Karpas-422 (cell line): ENCODE results near the gene LRRC8C. TPM values are rescaled to one million over a fixed set of nuclear protein-coding genes. Genes with fewer than 3 reads are reported as not detected.

Experiments used
- DNase-seq: peaks from one replicate; pipeline ENCODE4 v3.0.0-alpha.2; 2015
- H2AFZ ChIP-seq: fragments of 200-600 bp; sonication (generic); 2 replicates; pipeline ENCODE4 v1.6.1; 2014; ENCODE audit warnings: antibody characterized with exemption, low read length, mixed read lengths
- H3K27ac ChIP-seq: fragments of 200-600 bp; sonication (generic); 2 replicates; pipeline ENCODE4 v1.5.1; 2014; ENCODE audit warnings: mild to moderate bottlenecking, low read length, moderate library complexity
- H3K27me3 ChIP-seq: fragments of 200-600 bp; sonication (generic); 2 replicates; pipeline ENCODE4 v1.6.1; 2014; ENCODE audit warnings: low read length, mixed read lengths
- H3K36me3 ChIP-seq: fragments of 200-600 bp; sonication (generic); 2 replicates; pipeline ENCODE4 v1.6.1; 2014; ENCODE audit warnings: low read length, mixed read lengths; ENCODE audit not compliant: insufficient read depth
- H3K4me1 ChIP-seq: fragments of 200-600 bp; sonication (generic); 2 replicates; pipeline ENCODE4 v1.6.1; 2014; ENCODE audit warnings: mild to moderate bottlenecking, low read length, mixed read lengths
- H3K4me2 ChIP-seq: fragments of 200-600 bp; sonication (generic); 2 replicates; pipeline ENCODE4 v1.6.1; 2014; ENCODE audit warnings: low read length, low read depth, mild to moderate bottlenecking; ENCODE audit not compliant: poor library complexity, severe bottlenecking
- H3K4me3 ChIP-seq: fragments of 200-600 bp; sonication (generic); 2 replicates; pipeline ENCODE4 v1.5.1; 2014; ENCODE audit warnings: mild to moderate bottlenecking, antibody characterized with exemption, low read length, mixed read lengths
- H3K79me2 ChIP-seq: fragments of 200-600 bp; sonication (generic); 2 replicates; pipeline ENCODE4 v1.6.1; 2014; ENCODE audit warnings: mild to moderate bottlenecking, low read length, mixed read lengths
- H3K9ac ChIP-seq: fragments of 200-600 bp; sonication (generic); 2 replicates; pipeline ENCODE4 v1.6.0; 2014; ENCODE audit warnings: low read length
- H3K9me2 ChIP-seq: fragments of 200-600 bp; sonication (generic), shearing (Covaris generic); replicated peaks from 2 replicates; pipeline ENCODE4 v1.6.0; 2014; ENCODE audit warnings: mild to moderate bottlenecking, low read length, moderate library complexity; ENCODE audit not compliant: insufficient read depth
- H3K9me3 ChIP-seq: fragments of 300-700, 200-600 bp; sonication (generic); 2 replicates; pipeline ENCODE4 v1.6.1; 2014; ENCODE audit warnings: low read length, mixed read lengths
- H4K20me1 ChIP-seq: fragments of 200-600 bp; sonication (generic); 2 replicates; pipeline ENCODE4 v1.6.1; 2014; ENCODE audit warnings: mild to moderate bottlenecking, antibody characterized with exemption, low read length, low read depth; ENCODE audit not compliant: insufficient read depth
- total RNA-seq: library from RNA; depleted of rRNA; stranded (reverse); fragments of >200 nt; shearing (Covaris generic); gene quantifications from 2 replicates; pipeline ENCODE4 v1.2.3, GENCODE V29; 2014; ENCODE audit warnings: low replicate concordance

Gene LRRC8C
- total RNA-seq, 1 experiment from 2014 or later = 8.3 TPM

- H3K27ac ChIP-seq = no peak overlapping the region
- H4K20me1 ChIP-seq = no peaks in the 10 kb centered on the region
- no peaks in the 10 kb centered on the region for H3K36me3 ChIP-seq
- no peaks in the 10 kb centered on the region for H3K9me2 ChIP-seq
- no peaks in the 10 kb centered on the region for H3K9me3 ChIP-seq
- H3K4me2 ChIP-seq = no peak overlapping the region
- H3K4me3 ChIP-seq = no peak overlapping the region
- H3K9ac ChIP-seq = no peak overlapping the region
- H2AFZ ChIP-seq = no peak overlapping the region
- DNase-seq = no peak
- no peaks in the 10 kb centered on the region for H3K4me1 ChIP-seq
- no peaks in the 10 kb centered on the region for H3K27me3 ChIP-seq
- H3K79me2 ChIP-seq = no peaks in the 10 kb centered on the region
Observed at GRCh38 chr1:89732643-89733222, 99.8 kb downstream of the LRRC8C start.

GRCh38 chr1:89733748-89734147 lies 100.8 kb downstream of the LRRC8C start:
- no peak overlapping the region for H3K4me2 ChIP-seq
- no peak overlapping the region for H2AFZ ChIP-seq
- no peaks in the 10 kb centered on the region for H3K79me2 ChIP-seq
- no peaks in the 10 kb centered on the region for H3K27me3 ChIP-seq
- H3K36me3 ChIP-seq = no peaks in the 10 kb centered on the region
- no peak overlapping the region for H3K27ac ChIP-seq
- H3K9me2 ChIP-seq = no peaks in the 10 kb centered on the region
- no peaks in the 10 kb centered on the region for H3K4me1 ChIP-seq
- no peak overlapping the region for H3K9ac ChIP-seq
- DNase-seq = no peak
- H4K20me1 ChIP-seq = no peaks in the 10 kb centered on the region
- no peak overlapping the region for H3K4me3 ChIP-seq
- H3K9me3 ChIP-seq = no peaks in the 10 kb centered on the region

- Histone ChIP-seq H3K9me3 (no peaks in the 10 kb centered on the region), H3K4me3 (no peak overlapping the region), H3K36me3 (no peaks in the 10 kb centered on the region), H4K20me1 (no peaks in the 10 kb centered on the region), H3K27ac (no peak overlapping the region), H3K27me3 (no peaks in the 10 kb centered on the region), H3K9ac (no peak overlapping the region), H3K4me2 (no peak overlapping the region), H3K9me2 (no peaks in the 10 kb centered on the region), H3K4me1 (no peaks in the 10 kb centered on the region), H3K79me2 (no peaks in the 10 kb centered on the region), H2AFZ (no peak overlapping the region)
- no peak for DNase-seq
Observed at GRCh38 chr1:89734442-89734841, 101.5 kb downstream of the LRRC8C start.

GRCh38 chr1:89735479-89735878 lies 102.6 kb downstream of the LRRC8C start:
- Histone ChIP-seq H3K36me3 (no peaks in the 10 kb centered on the region), H3K9me2 (no peaks in the 10 kb centered on the region)

GRCh38 chr1:89736937-89737733 lies 104.2 kb downstream of the LRRC8C start:
- Histone ChIP-seq H3K27me3 (no peaks in the 10 kb centered on the region), H3K4me1 (no peaks in the 10 kb centered on the region), H3K4me2 (no peak overlapping the region), H4K20me1 (no peaks in the 10 kb centered on the region), H3K27ac (no peak overlapping the region), H3K79me2 (no peaks in the 10 kb centered on the region), H2AFZ (no peak overlapping the region), H3K4me3 (no peak overlapping the region), H3K9ac (no peak overlapping the region), H3K9me3 (no peaks in the 10 kb centered on the region), H3K36me3 (no peaks in the 10 kb centered on the region), H3K9me2 (no peaks in the 10 kb centered on the region)
- DNase-seq = no peak

More at GRCh38 chr1:89735479-89735878, 102.6 kb downstream of the LRRC8C start:
- no peaks in the 10 kb centered on the region for H3K9me3 ChIP-seq
- H3K79me2 ChIP-seq = no peaks in the 10 kb centered on the region
- H4K20me1 ChIP-seq = no peaks in the 10 kb centered on the region
- no peak overlapping the region for H3K4me3 ChIP-seq
- H3K27me3 ChIP-seq = no peaks in the 10 kb centered on the region
- no peak overlapping the region for H3K4me2 ChIP-seq
- H3K4me1 ChIP-seq = no peaks in the 10 kb centered on the region
- no peak overlapping the region for H2AFZ ChIP-seq
- H3K9ac ChIP-seq = no peak overlapping the region
- H3K27ac ChIP-seq = no peak overlapping the region
- DNase-seq = no peak

- H2AFZ ChIP-seq = no peak overlapping the region
- DNase-seq = no peak
- H3K9ac ChIP-seq = no peak overlapping the region
- H4K20me1 ChIP-seq = no peaks in the 10 kb centered on the region
- no peaks in the 10 kb centered on the region for H3K79me2 ChIP-seq
- H3K4me3 ChIP-seq = no peak overlapping the region
- no peak overlapping the region for H3K4me2 ChIP-seq
- H3K4me1 ChIP-seq = no peaks in the 10 kb centered on the region
- H3K27me3 ChIP-seq = no peaks in the 10 kb centered on the region
- H3K36me3 ChIP-seq = no peaks in the 10 kb centered on the region
- no peaks in the 10 kb centered on the region for H3K9me3 ChIP-seq
- no peaks in the 10 kb centered on the region for H3K9me2 ChIP-seq
- H3K27ac ChIP-seq = no peak overlapping the region
Observed at GRCh38 chr1:89737985-89738510, 105.1 kb downstream of the LRRC8C start.

GRCh38 chr1:89739013-89739843 lies 106.3 kb downstream of the LRRC8C start:
- H3K79me2 ChIP-seq = no peaks in the 10 kb centered on the region
- no peak overlapping the region for H3K9ac ChIP-seq
- H3K27me3 ChIP-seq = no peaks in the 10 kb centered on the region
- DNase-seq = no peak
- no peaks in the 10 kb centered on the region for H3K9me2 ChIP-seq
- H3K4me2 ChIP-seq = no peak overlapping the region
- H2AFZ ChIP-seq = no peak overlapping the region
- no peaks in the 10 kb centered on the region for H4K20me1 ChIP-seq
- no peaks in the 10 kb centered on the region for H3K4me1 ChIP-seq
- H3K4me3 ChIP-seq = no peak overlapping the region
- no peaks in the 10 kb centered on the region for H3K36me3 ChIP-seq
- H3K9me3 ChIP-seq = no peaks in the 10 kb centered on the region
- H3K27ac ChIP-seq = no peak overlapping the region

GRCh38 chr1:89739844-89740216 lies 106.9 kb downstream of the LRRC8C start:
- H3K9me3 ChIP-seq = no peaks in the 10 kb centered on the region
- H3K27ac ChIP-seq = no peak overlapping the region
- no peaks in the 10 kb centered on the region for H3K36me3 ChIP-seq
- no peak overlapping the region for H3K4me2 ChIP-seq
- no peak for DNase-seq
- H2AFZ ChIP-seq = no peak overlapping the region
- H3K9ac ChIP-seq = no peak overlapping the region
- H3K9me2 ChIP-seq = no peaks in the 10 kb centered on the region
- H3K4me3 ChIP-seq = no peak overlapping the region
- no peaks in the 10 kb centered on the region for H3K4me1 ChIP-seq
- no peaks in the 10 kb centered on the region for H3K27me3 ChIP-seq
- no peaks in the 10 kb centered on the region for H3K79me2 ChIP-seq
- H4K20me1 ChIP-seq = no peaks in the 10 kb centered on the region
